Hepatocyte (in vitro differentiated cells): Measurements from ENCODE around the gene SLC45A3. TPM values are rescaled to one million over a fixed set of nuclear protein-coding genes. Genes with fewer than 3 reads are reported as not detected.

Experiments used
- DNase-seq: peaks from one replicate; pipeline ENCODE4 v3.0.0-alpha.2; 2016; ENCODE audit warnings: low spot score
- H2AFZ ChIP-seq: fragments of 200-600 bp; sonication (generic); 2 replicates; pipeline ENCODE4 v1.6.0; 2016; ENCODE audit warnings: antibody characterized with exemption, mild to moderate bottlenecking
- H3K27ac ChIP-seq: fragments of 200-600 bp; sonication (generic); 2 replicates; pipeline ENCODE4 v1.5.1; 2016; ENCODE audit warnings: mild to moderate bottlenecking
- H3K27me3 ChIP-seq: fragments of 200-600 bp; sonication (generic); 2 replicates; pipeline ENCODE4 v1.6.1; 2016
- H3K36me3 ChIP-seq: fragments of 200-600 bp; sonication (generic); replicated peaks from 2 replicates; pipeline ENCODE4 v1.5.1; 2016; ENCODE audit warnings: low read depth; ENCODE audit not compliant: insufficient read depth
- H3K4me1 ChIP-seq: fragments of 200-600 bp; sonication (generic); 2 replicates; pipeline ENCODE4 v1.5.1; 2016; ENCODE audit warnings: mild to moderate bottlenecking, moderate library complexity; ENCODE audit not compliant: insufficient read depth
- H3K4me2 ChIP-seq: fragments of 200-600 bp; sonication (generic); 2 replicates; pipeline ENCODE4 v1.6.0; 2016
- H3K4me3 ChIP-seq: fragments of 200-600 bp; sonication (generic); 2 replicates; pipeline ENCODE4 v1.5.1; 2016; ENCODE audit warnings: mild to moderate bottlenecking
- H3K79me2 ChIP-seq: fragments of 200-600 bp; sonication (generic); 2 replicates; pipeline ENCODE4 v1.6.0; 2017; ENCODE audit warnings: mild to moderate bottlenecking
- H3K9me2 ChIP-seq: fragments of 200-600 bp; sonication (generic); replicated peaks from 2 replicates; pipeline ENCODE4 v1.6.0; 2017; ENCODE audit warnings: mild to moderate bottlenecking; ENCODE audit not compliant: insufficient read depth
- H3K9me3 ChIP-seq: fragments of 200-600 bp; sonication (generic); 2 replicates; pipeline ENCODE4 v1.5.1; 2016; ENCODE audit warnings: low read depth, mild to moderate bottlenecking
- H4K20me1 ChIP-seq: fragments of 200-600 bp; sonication (generic); 2 replicates; pipeline ENCODE4 v1.6.0; 2016; ENCODE audit warnings: mild to moderate bottlenecking; ENCODE audit not compliant: insufficient read depth, poor library complexity, severe bottlenecking
- EZH2 ChIP-seq: fragments of 200-600 bp; sonication (generic); IDR thresholded peaks from 2 replicates; pipeline ENCODE4 v1.6.1; 2016; ENCODE audit warnings: antibody characterized with exemption, mild to moderate bottlenecking, borderline replicate concordance
- EZH2phosphoT487 ChIP-seq: fragments of 200-600 bp; sonication (generic); IDR thresholded peaks from one replicate; pipeline ENCODE4 v1.6.1; 2018; ENCODE audit warnings: antibody characterized with exemption, mild to moderate bottlenecking, low read depth, moderate library complexity; ENCODE audit not compliant: unreplicated experiment, severe bottlenecking
- WGBS: methylation state at CpG from one replicate; pipeline ENCODE4 v1.1.6; 2016; ENCODE audit warnings: low lambda C conversion rate; ENCODE audit errors: missing lambda C conversion rate; 5-methylcytosine and 5-hydroxymethylcytosine counted together
- polyA plus RNA-seq: library from polyadenylated mRNA; unstranded; fragments of >200 nt; fragmentation: Nextera tagmentation; extraction: Ambion mirVana; gene quantifications from 2 replicates; pipeline ENCODE4 v1.2.1, GENCODE V29; 2016
- total RNA-seq: library from RNA; depleted of rRNA; stranded (reverse); fragments of >200 nt; gene quantifications from 2 replicates; pipeline ENCODE4 v1.2.3, GENCODE V29; 2014
- TF ChIP-seq, protein P1 (sequence below): fragments of 200-600 bp; sonication (generic); IDR thresholded peaks from 2 replicates; pipeline ENCODE4 v1.5.1; 2016; ENCODE audit warnings: antibody characterized with exemption, mild to moderate bottlenecking; ENCODE audit not compliant: poor library complexity

The SLC45A3 gene
- total and polyA plus RNA-seq, 2 experiments from 2014 or later, result 4.6 to 12.2 TPM

DNA sequence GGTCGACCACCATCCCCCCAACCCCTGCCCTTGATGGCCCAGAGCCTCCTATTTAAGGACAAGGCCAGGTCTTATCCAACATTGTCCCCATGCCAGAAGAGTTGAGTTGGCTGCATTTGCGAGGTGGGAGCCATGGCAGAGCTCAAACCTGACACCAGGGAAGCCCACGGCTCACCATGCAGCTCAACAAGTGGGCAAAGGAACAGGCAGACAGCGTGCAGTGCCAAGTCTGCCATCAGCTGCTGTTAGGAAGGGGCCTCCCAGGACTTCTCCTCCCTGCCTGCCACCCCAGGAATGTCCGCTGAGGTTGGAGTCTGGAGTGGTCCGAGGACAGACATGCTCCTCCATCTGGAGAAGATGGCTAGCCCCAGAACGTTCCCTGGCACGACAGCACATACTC lies 19.9 kb downstream of the SLC45A3 start:
- no peak overlapping the region for H3K27ac ChIP-seq
- WGBS, result 87% methylated on average over 8 of the region's 8 CpGs
- H3K4me1 ChIP-seq, result no peaks in the 10 kb centered on the region

GRCh38 chr1:205658943-205659581 lies 21.2 kb downstream of the SLC45A3 start:
- no peak overlapping the region for H2AFZ ChIP-seq

More for the DNA sequence above, 19.9 kb downstream of the SLC45A3 start:
- Histone ChIP-seq H3K4me2 (no peak overlapping the region), H3K79me2 (no peaks in the 10 kb centered on the region), H2AFZ (no peak overlapping the region), H4K20me1 (no peaks in the 10 kb centered on the region), H3K9me3 (no peaks in the 10 kb centered on the region), H3K27me3 (no peaks in the 10 kb centered on the region), H3K4me3 (no peak overlapping the region), H3K9me2 (no peaks in the 10 kb centered on the region), H3K36me3 (no peaks in the 10 kb centered on the region)
- TF ChIP-seq EZH2phosphoT487, result no peak
- TF ChIP-seq, protein P1, sequence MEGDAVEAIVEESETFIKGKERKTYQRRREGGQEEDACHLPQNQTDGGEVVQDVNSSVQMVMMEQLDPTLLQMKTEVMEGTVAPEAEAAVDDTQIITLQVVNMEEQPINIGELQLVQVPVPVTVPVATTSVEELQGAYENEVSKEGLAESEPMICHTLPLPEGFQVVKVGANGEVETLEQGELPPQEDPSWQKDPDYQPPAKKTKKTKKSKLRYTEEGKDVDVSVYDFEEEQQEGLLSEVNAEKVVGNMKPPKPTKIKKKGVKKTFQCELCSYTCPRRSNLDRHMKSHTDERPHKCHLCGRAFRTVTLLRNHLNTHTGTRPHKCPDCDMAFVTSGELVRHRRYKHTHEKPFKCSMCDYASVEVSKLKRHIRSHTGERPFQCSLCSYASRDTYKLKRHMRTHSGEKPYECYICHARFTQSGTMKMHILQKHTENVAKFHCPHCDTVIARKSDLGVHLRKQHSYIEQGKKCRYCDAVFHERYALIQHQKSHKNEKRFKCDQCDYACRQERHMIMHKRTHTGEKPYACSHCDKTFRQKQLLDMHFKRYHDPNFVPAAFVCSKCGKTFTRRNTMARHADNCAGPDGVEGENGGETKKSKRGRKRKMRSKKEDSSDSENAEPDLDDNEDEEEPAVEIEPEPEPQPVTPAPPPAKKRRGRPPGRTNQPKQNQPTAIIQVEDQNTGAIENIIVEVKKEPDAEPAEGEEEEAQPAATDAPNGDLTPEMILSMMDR, result no peak
- DNase-seq, result no peak

DNA sequence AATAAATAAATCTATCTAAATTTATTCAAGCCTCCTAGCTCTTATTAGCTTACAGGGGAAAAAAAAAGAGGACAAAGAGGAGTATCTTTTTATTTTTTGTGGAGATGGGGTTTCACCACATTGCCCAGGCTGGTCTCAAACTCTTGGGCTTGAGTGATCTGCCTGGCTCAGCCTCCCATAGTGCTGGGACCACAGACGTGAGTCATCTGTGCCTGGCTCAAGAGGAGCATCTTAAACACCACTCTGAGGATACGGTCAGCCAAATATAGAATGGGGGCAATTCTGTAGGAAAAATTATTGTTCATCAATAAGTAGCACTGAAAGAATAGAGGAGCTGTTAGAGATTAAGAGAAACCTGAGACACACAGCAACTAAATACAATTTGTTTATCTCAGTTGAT lies 24.1 kb downstream of the SLC45A3 start:
- 77% methylated on average over 2 of the region's 2 CpGs for WGBS
- H3K27ac ChIP-seq, result no peak overlapping the region
- DNase-seq, result no peak
- no peaks in the 10 kb centered on the region for H3K9me2 ChIP-seq
- no peaks in the 10 kb centered on the region for H3K36me3 ChIP-seq
- H2AFZ ChIP-seq, result no peak overlapping the region
- no peaks in the 10 kb centered on the region for H3K79me2 ChIP-seq
- H3K4me2 ChIP-seq, result no peak overlapping the region
- no peaks in the 10 kb centered on the region for H3K4me1 ChIP-seq
- H3K9me3 ChIP-seq, result no peaks in the 10 kb centered on the region
- H4K20me1 ChIP-seq, result no peaks in the 10 kb centered on the region
- TF ChIP-seq EZH2phosphoT487, result no peak
- TF ChIP-seq EZH2, result no peak
- TF ChIP-seq, protein P1, result no peak
- H3K27me3 ChIP-seq, result no peaks in the 10 kb centered on the region
- no peak overlapping the region for H3K4me3 ChIP-seq

More at GRCh38 chr1:205658943-205659581, 21.2 kb downstream of the SLC45A3 start:
- no peak overlapping the region for H3K4me2 ChIP-seq
- DNase-seq, result peak; percentile 88
- H3K9me3 ChIP-seq, result no peaks in the 10 kb centered on the region
- WGBS, result 60% methylated on average over 20 of the region's 20 CpGs
- no peaks in the 10 kb centered on the region for H4K20me1 ChIP-seq
- H3K36me3 ChIP-seq, result no peaks in the 10 kb centered on the region
- H3K4me3 ChIP-seq, result no peak overlapping the region
- H3K79me2 ChIP-seq, result no peaks in the 10 kb centered on the region
- H3K9me2 ChIP-seq, result no peaks in the 10 kb centered on the region
- no peaks in the 10 kb centered on the region for H3K27me3 ChIP-seq
- TF ChIP-seq, protein P1, result peak; percentile 93
- no peak for TF ChIP-seq EZH2phosphoT487
- TF ChIP-seq EZH2, result no peak
- H3K4me1 ChIP-seq, result no peaks in the 10 kb centered on the region
- no peak overlapping the region for H3K27ac ChIP-seq
